Thyroid gland (tissue), 4 donors: Measurements from ENCODE around the gene FBXO21. TPM values are rescaled to one million over a fixed set of nuclear protein-coding genes. Genes with fewer than 3 reads are reported as not detected.

Source experiments
- DNase-seq, 2 donors: peaks; one replicate each; pipeline ENCODE4 v3.0.0-alpha.2; 2019
- H3K27ac ChIP-seq, 3 donors: fragments of 200-600 bp; sonication (generic); 1 replicate in 2 of 3; 2 replicates in 1 of 3; pipeline ENCODE4 v1.5.1; 2016 to 2019; ENCODE audit warnings: mild to moderate bottlenecking in 1 of 3, moderate library complexity in 1 of 3
- H3K27me3 ChIP-seq: fragments of 200-600 bp; sonication (generic); one replicate; pipeline ENCODE4 v1.5.1; 2019
- H3K36me3 ChIP-seq, 2 donors: fragments of 200-600 bp; sonication (generic); one replicate each; pipeline ENCODE4 v1.5.1; 2016 to 2019
- H3K4me1 ChIP-seq, 2 donors: fragments of 200-600 bp; sonication (generic); one replicate each; pipeline ENCODE4 v1.5.1; 2017 to 2019
- H3K4me3 ChIP-seq, 3 donors: fragments of 200-600 bp; sonication (generic); replicated peaks in 1 of 3; 1 replicate in 2 of 3; 2 replicates in 1 of 3; pipeline ENCODE4 v1.5.1; 2016; ENCODE audit warnings: mild to moderate bottlenecking in 1 of 3
- H3K9me3 ChIP-seq: fragments of 200-600 bp; sonication (generic); one replicate; pipeline ENCODE4 v1.5.1; 2017
- POLR2A ChIP-seq, 2 donors: fragments of 450-650 bp; IDR thresholded peaks; one replicate each; pipeline ENCODE4 v1.6.1; 2017; ENCODE audit warnings: antibody characterized with exemption in 2 of 2, mild to moderate bottlenecking in 2 of 2, moderate library complexity in 1 of 2
- WGBS, 2 donors: methylation state at CpG; one replicate each; pipeline ENCODE4 v1.1.5; 2017; 5-methylcytosine and 5-hydroxymethylcytosine counted together
- intact Hi-C: fragments of 100-400 bp; cut with DNase I; formaldehyde crosslinking; loops from one replicate; pipeline ENCODE4 v1.15.1; 2023
- total RNA-seq, 4 donors: library from RNA; depleted of rRNA; stranded (reverse); fragments of >200 nt; gene quantifications; one replicate each; pipeline ENCODE4 v1.2.3, GENCODE V29; 2016
- TF ChIP-seq, protein P1 (sequence below), 6 experiments: fragments of 200-600 bp in 3 of 6; fragments of 450-650 bp in 3 of 6; sonication (generic) in 3 of 6; IDR thresholded peaks; one replicate each; pipeline ENCODE4 v1.5.1; 2016 to 2019; ENCODE audit warnings: antibody characterized with exemption in 6 of 6, mild to moderate bottlenecking in 2 of 6, inconsistent platforms in 1 of 6, moderate library complexity in 1 of 6

The FBXO21 gene
- total RNA-seq, 4 donors from 2014 or later: 90.6 to 298 (median 196) TPM

DNA sequence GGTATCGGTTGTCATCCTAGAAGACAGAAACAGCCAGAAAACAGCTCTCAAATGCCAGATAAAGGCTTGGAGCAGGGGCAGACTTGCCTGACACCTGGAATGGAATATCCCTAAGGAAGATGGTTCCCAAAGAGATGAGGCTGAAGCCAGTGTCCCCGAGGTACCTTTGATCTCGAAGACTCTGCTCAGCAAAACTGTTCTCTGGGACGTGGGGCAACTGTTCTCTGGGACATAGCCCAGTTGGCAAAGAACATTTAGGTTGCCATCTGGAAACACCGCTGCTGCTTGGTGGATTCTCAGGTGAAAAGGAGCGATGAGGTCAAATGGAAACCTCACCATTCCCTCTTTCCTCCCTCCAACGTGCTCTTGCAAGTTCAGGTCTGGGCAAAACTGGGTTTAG is 27.9 kb upstream of the FBXO21 start:
- Histone ChIP-seq H3K27ac (no peak overlapping the region), H3K9me3 (no peaks in the 10 kb centered on the region), H3K4me3 (no peak overlapping the region), H3K27me3 (no peaks in the 10 kb centered on the region), H3K36me3 (no peaks in the 10 kb centered on the region), H3K4me1 (no peaks in the 10 kb centered on the region)
- 81 to 83% methylated on average over 5 to 7 of the region's 7 CpGs for WGBS, 2 donors
- intact Hi-C loops: no loop called here
- TF ChIP-seq POLR2A (IDR thresholded peaks at IDR 0.05): no peak
- TF ChIP-seq, protein P1, sequence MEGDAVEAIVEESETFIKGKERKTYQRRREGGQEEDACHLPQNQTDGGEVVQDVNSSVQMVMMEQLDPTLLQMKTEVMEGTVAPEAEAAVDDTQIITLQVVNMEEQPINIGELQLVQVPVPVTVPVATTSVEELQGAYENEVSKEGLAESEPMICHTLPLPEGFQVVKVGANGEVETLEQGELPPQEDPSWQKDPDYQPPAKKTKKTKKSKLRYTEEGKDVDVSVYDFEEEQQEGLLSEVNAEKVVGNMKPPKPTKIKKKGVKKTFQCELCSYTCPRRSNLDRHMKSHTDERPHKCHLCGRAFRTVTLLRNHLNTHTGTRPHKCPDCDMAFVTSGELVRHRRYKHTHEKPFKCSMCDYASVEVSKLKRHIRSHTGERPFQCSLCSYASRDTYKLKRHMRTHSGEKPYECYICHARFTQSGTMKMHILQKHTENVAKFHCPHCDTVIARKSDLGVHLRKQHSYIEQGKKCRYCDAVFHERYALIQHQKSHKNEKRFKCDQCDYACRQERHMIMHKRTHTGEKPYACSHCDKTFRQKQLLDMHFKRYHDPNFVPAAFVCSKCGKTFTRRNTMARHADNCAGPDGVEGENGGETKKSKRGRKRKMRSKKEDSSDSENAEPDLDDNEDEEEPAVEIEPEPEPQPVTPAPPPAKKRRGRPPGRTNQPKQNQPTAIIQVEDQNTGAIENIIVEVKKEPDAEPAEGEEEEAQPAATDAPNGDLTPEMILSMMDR (IDR thresholded peaks at IDR 0.05): no peak
- DNase-seq: no peak

DNA sequence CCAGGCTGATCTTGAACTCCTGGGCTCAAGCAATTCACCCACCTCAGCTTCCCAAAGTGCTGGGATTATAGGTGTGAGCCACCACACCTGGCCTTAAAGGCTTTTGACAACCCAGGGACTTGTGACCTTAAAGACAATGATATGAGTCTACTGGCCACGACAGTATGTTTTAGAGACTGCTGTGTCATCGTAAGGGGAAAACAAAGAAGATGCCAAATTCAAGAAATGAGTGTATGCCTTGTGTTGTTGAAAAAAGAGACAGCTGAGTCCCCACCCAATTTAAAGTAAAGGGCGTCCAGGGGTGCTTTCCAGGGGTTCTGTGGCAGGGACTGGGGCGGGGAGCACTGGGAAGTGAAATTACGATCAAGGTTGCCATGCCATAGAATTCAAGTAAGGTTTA is 26.4 kb upstream of the FBXO21 start:
- Histone ChIP-seq H3K4me1 (no peaks in the 10 kb centered on the region), H3K36me3 (no peaks in the 10 kb centered on the region), H3K9me3 (no peaks in the 10 kb centered on the region), H3K27me3 (no peaks in the 10 kb centered on the region), H3K27ac (no peak overlapping the region), H3K4me3 (no peak overlapping the region)
- 85 to 87% methylated on average over 5 of the region's 5 CpGs for WGBS, 2 donors
- intact Hi-C loops: no loop called here
- no peak for DNase-seq
- TF ChIP-seq, protein P1 (IDR thresholded peaks at IDR 0.05): no peak
- TF ChIP-seq POLR2A (IDR thresholded peaks at IDR 0.05): no peak

DNA sequence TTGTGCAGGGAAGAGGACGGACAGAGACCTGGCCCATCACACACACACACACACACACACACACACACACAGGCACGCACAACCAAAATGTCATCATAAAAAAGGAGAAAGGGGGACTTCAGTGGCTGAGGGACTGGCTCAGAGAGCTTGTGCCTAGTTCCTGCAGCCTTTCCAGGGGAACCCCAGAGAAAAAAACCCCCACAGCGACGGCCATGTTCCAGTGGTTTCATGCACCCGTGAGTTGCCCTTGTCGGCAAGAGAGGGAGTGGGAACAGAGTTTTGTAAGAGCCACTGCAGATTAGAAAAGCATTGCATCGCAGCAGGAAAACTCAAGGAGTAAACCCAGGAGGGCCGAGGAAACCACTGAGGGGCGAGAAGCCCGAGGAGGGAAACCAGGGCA is 24.5 kb upstream of the FBXO21 start:
- intact Hi-C loops: no loop called here
- H3K27me3 ChIP-seq: no peaks in the 10 kb centered on the region
- TF ChIP-seq, protein P1 (IDR thresholded peaks at IDR 0.05): no peak
- no peak for TF ChIP-seq POLR2A (IDR thresholded peaks at IDR 0.05)
- DNase-seq: no peak
- no peak overlapping the region for H3K27ac ChIP-seq
- H3K4me3 ChIP-seq: no peak overlapping the region
- H3K4me1 ChIP-seq: no peaks in the 10 kb centered on the region
- WGBS, 2 donors: 74 to 81% methylated on average over 10 of the region's 10 CpGs
- H3K9me3 ChIP-seq: no peaks in the 10 kb centered on the region
- H3K36me3 ChIP-seq: no peaks in the 10 kb centered on the region

DNA sequence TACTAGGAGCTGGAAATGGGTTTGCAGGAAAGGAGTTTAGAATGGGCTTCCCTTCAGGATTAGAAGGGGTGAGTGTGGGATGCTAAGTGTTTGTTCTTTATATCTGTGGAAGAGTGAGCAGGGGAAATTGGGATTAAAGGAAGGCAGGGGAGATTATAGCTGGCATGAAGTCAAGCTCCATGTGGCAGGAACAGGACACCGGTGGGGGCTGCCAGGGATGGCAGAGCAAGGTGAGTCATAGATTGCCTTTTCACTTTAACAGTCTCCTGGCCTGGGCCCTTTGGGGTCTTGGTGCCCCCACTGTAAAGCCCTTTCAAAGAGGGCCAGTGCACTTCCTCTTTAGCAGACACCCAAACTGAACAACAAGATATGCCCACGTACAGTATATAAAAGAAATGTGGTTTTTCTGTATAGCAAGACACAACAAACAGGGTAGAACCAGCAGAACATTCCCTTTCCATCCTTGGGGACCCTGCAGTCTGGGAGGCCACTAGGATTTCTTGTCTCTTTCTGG is 23.1 kb upstream of the FBXO21 start:
- TF ChIP-seq POLR2A (IDR thresholded peaks at IDR 0.05): no peak
- TF ChIP-seq, protein P1 (IDR thresholded peaks at IDR 0.05): no peak
- 25 to 38% methylated on average over 2 of the region's 2 CpGs for WGBS, 2 donors
- H3K4me3 ChIP-seq: no peak overlapping the region
- intact Hi-C loops: no loop called here
- H3K9me3 ChIP-seq: no peaks in the 10 kb centered on the region
- no peaks in the 10 kb centered on the region for H3K36me3 ChIP-seq
- no peak overlapping the region for H3K27ac ChIP-seq
- peak in 1 of 2 donors; percentile 20 for DNase-seq
- no peaks in the 10 kb centered on the region for H3K4me1 ChIP-seq
- H3K27me3 ChIP-seq: no peaks in the 10 kb centered on the region

DNA sequence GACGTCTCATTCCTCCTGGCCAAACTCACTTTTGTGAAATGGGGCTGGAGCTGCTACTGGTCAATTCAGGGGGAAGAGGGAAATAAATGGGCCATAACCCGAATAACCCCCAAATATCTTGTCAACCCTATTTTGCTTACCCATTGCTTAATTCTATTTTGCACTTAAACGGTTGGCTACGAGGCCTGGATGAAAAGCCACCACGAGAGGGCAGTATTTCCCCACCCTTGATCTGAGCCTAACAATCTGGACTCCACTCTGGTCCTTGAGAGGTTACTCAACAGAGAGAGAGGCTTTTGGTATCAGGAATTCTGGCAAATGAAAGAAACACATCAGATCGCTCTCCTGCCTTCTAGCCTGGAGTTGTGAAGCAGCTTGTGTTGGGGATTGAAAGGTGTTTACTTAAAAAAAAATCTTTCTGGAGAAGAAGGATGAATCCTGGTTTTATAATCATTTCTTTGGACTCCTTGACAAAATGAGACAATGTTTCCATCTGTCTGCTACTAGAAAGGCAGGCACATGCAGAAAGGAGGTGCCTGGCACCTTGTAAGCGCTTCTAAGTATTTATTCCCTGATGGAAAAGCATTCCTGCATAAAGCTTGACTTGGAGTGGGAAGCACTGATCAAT is 22.4 kb upstream of the FBXO21 start:
- Histone ChIP-seq H3K4me3 (no peak overlapping the region), H3K4me1 (no peaks in the 10 kb centered on the region), H3K27me3 (no peaks in the 10 kb centered on the region), H3K36me3 (no peaks in the 10 kb centered on the region), H3K9me3 (no peaks in the 10 kb centered on the region), H3K27ac (no peak overlapping the region)
- WGBS, 2 donors: 18 to 23% methylated on average over 7 of the region's 7 CpGs
- no peak for TF ChIP-seq POLR2A (IDR thresholded peaks at IDR 0.05)
- TF ChIP-seq, protein P1 (IDR thresholded peaks at IDR 0.05): peak; percentile 70 to 92 (median 86)
- intact Hi-C loops: no loop called here
- peak; percentile 83 to 86 for DNase-seq
